HUES64 (cell line): Measurements from ENCODE around the gene SLC31A1.
"Not testable (repeated sequence)": the region's sequence is repeated elsewhere in the genome, so short reads cannot be mapped to it uniquely, and the experiment has no call there.

ENCODE experiments used
- H3K27ac ChIP-seq: 2 replicates; pipeline ENCODE4 v1.7.0; 2013; ENCODE audit warnings: low read depth, low read length, inconsistent platforms
- H3K27me3 ChIP-seq: 2 replicates; pipeline ENCODE4 v1.6.1; 2013; ENCODE audit warnings: mild to moderate bottlenecking, low read length; ENCODE audit not compliant: insufficient read depth
- H3K36me3 ChIP-seq: 2 replicates; pipeline ENCODE4 v1.6.1; 2013; ENCODE audit warnings: mild to moderate bottlenecking, low read length; ENCODE audit not compliant: insufficient read depth
- H3K4me1 ChIP-seq: 2 replicates; pipeline ENCODE4 v1.6.1; 2013; ENCODE audit warnings: mild to moderate bottlenecking, low read length, moderate library complexity; ENCODE audit not compliant: insufficient read depth
- H3K4me3 ChIP-seq: 2 replicates; pipeline ENCODE4 v1.5.1; 2013; ENCODE audit warnings: mild to moderate bottlenecking, low read length, moderate library complexity
- H3K9ac ChIP-seq: 2 replicates; pipeline ENCODE4 v1.6.1; 2013; ENCODE audit warnings: mild to moderate bottlenecking, low read depth, low read length
- H3K9me3 ChIP-seq: 2 replicates; pipeline ENCODE4 v1.6.1; 2013; ENCODE audit warnings: low read depth, low read length; ENCODE audit not compliant: insufficient read depth
- WGBS: fragments of 150-250, 120-280 bp; methylation state at CpG from one replicate; pipeline ENCODE4 v1.1.7; 2013; ENCODE audit warnings: missing lambda C conversion rate; 5-methylcytosine and 5-hydroxymethylcytosine counted together

The SLC31A1 gene

DNA sequence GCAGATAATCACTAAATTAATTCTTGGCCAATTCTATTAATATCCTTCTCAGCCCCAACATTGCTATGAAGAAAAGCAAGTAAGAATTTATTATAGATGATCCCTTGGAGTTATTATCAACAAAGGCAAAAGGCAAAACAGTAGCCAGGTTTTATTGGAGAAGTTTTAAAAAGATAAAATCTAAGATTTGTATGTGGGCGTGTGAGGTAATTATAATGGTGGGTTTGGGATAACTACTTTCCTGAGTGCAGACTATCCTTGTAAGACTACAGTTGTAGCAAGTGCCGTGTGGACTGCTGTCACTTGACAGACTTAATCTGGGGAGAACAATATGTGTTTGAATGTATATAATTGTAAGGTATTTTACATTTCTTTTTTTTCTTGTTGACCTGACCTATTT, 23.2 kb downstream of the SLC31A1 start:
- Histone ChIP-seq H3K27ac (no peak overlapping the region), H3K4me1 (no peaks in the 10 kb centered on the region), H3K9ac (no peak overlapping the region), H3K27me3 (no peaks in the 10 kb centered on the region), H3K36me3 (no peaks in the 10 kb centered on the region), H3K9me3 (no peaks in the 10 kb centered on the region), H3K4me3 (no peak overlapping the region)
- WGBS, result 89% methylated on average over 2 of the region's 2 CpGs

DNA sequence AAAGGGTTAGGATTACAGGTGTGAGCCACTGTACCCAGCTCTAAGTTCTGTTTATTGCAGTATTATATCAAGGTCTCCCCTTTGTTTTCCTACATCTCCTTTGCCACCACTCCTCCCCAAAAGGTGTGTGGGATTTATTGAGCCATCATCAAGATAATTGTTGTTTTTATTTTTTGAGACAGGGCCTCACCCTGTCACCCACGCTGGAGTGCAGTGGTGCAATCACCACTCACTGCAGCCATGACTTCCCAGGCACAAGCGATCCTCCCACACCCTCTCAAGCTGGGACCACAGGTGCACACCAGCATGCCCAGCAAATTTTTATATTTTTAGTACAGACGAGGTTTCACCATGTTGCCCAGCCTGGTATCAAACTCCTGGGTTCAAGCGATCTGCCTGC, 24.6 kb downstream of the SLC31A1 start:
- no peaks in the 10 kb centered on the region for H3K9me3 ChIP-seq
- H3K4me1 ChIP-seq, result no peaks in the 10 kb centered on the region
- no peak overlapping the region for H3K9ac ChIP-seq
- no peaks in the 10 kb centered on the region for H3K36me3 ChIP-seq
- H3K27me3 ChIP-seq, result no peaks in the 10 kb centered on the region
- H3K27ac ChIP-seq, result no peak overlapping the region
- WGBS, result 95% methylated on average over 4 of the region's 4 CpGs
- no peak overlapping the region for H3K4me3 ChIP-seq

DNA sequence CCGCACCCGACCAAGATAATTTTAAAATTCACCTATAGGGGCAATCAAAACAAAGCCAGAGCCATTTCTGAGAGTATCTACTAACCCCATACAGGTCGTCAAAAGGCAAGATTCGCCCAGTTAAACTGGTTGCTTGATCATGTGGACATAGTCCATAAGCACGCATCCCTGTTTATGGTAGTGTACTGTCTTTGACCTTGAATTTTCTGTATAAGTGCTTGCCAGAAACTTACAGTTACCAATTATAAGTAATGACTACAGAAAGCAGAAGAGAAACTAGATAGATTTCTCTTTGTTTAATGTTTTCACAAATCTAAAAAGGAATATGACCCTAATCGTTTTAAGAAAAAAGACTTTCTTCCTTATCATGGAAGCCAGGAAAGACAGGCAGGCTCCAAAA, 25.6 kb downstream of the SLC31A1 start:
- no peaks in the 10 kb centered on the region for H3K36me3 ChIP-seq
- H3K9me3 ChIP-seq, result no peaks in the 10 kb centered on the region
- H3K9ac ChIP-seq, result no peak overlapping the region
- H3K27ac ChIP-seq, result no peak overlapping the region
- H3K4me1 ChIP-seq, result no peaks in the 10 kb centered on the region
- H3K27me3 ChIP-seq, result no peaks in the 10 kb centered on the region
- 93% methylated on average over 6 of the region's 6 CpGs for WGBS
- H3K4me3 ChIP-seq, result no peak overlapping the region

DNA sequence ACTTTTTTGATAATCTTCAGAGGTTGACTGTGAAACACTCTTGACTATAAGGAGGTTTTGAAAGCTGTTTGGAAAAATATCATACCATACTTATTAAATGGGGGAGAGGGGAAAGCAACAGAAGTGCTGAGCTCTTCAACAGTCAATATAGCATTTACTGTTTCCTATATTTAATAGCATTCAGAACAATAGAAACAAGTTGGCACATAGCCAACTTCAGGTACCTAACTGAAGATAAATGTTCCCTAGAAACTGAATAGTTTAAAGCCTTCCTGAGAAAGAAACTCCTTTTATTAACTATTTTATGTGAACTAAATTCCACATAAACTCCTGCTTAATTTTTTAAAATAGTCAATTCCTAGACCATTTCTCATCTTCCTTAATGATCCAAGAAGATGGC, 26.3 kb downstream of the SLC31A1 start:
- no peaks in the 10 kb centered on the region for H3K4me1 ChIP-seq
- no peak overlapping the region for H3K4me3 ChIP-seq
- no peak overlapping the region for H3K9ac ChIP-seq
- no peaks in the 10 kb centered on the region for H3K9me3 ChIP-seq
- no peaks in the 10 kb centered on the region for H3K27me3 ChIP-seq
- no peak overlapping the region for H3K27ac ChIP-seq
- H3K36me3 ChIP-seq, result no peaks in the 10 kb centered on the region

DNA sequence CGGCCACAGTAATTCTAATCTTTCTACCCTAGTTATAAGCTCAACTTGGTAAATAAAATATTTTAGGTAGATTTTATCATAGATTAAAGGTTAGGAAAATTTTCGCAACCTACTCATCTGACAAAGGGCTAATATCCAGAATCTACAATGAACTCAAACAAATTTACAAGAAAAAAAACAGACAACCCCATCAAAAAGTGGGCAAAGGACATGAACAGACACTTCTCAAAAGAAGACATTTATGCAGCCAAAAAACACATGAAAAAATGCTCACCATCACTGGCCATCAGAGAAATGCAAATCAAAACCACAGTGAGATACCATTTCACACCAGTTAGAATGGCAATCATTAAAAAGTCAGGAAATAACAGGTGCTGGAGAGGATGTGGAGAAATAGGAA, 28.3 kb downstream of the SLC31A1 start:
- not testable (repeated sequence) for H3K27ac ChIP-seq, H3K9me3 ChIP-seq

DNA sequence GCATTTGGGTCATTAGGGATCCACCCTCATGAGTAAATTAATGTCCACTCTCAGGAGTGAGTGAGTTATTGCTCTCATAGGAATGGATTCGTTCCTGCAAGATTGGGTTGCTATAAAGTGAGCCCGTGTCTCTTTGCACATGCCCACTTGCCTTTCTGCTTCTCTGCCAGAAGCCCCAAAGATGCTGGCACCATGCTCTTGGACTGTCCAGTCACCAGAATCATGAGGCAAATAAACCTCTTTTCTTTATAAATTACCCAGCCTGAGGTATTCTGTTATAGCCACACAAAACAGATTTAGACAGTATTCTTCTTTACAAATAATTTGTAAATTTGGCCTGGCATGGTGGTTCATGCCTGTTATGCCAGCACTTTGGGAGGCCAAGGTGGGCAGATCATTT, 29.5 kb downstream of the SLC31A1 start:
- Histone ChIP-seq H3K9me3 (no peaks in the 10 kb centered on the region), H3K36me3 (no peaks in the 10 kb centered on the region), H3K9ac (no peak overlapping the region), H3K4me3 (no peak overlapping the region), H3K27me3 (no peaks in the 10 kb centered on the region), H3K4me1 (no peaks in the 10 kb centered on the region), H3K27ac (no peak overlapping the region)
- 95% methylated on average over 2 of the region's 2 CpGs for WGBS

More for the DNA sequence above, 28.3 kb downstream of the SLC31A1 start:
- not testable (repeated sequence) for H3K36me3 ChIP-seq, H3K9ac ChIP-seq, H3K4me3 ChIP-seq, H3K4me1 ChIP-seq, H3K27me3 ChIP-seq
- 100% methylated on average over 1 of the region's 2 CpGs for WGBS

DNA sequence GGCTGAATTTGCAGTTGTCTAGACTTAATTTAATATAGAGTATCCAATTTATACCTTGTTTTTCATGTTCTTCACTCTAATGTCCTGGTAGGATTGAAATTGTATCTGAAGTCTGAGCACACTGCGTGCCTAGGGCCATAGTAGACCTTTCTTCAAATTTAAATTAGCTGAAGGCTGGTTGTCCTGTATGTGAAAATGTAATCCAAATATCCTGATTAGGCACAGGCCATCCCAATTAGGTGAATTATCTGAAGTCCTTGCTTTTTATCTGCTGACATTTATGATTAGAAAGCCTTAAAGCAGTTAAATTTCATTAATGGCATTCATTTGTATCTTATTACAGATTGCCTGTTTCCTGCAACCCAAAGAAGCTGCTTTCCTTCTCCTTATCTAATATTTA, 33.6 kb downstream of the SLC31A1 start:
- Histone ChIP-seq H3K27me3 (no peaks in the 10 kb centered on the region), H3K4me3 (no peak overlapping the region), H3K9me3 (no peaks in the 10 kb centered on the region), H3K9ac (no peak overlapping the region), H3K4me1 (no peaks in the 10 kb centered on the region), H3K36me3 (peaks cover 32% of the 10 kb centered on the region), H3K27ac (no peak overlapping the region)
- 85% methylated on average over 1 of the region's 1 CpG for WGBS

DNA sequence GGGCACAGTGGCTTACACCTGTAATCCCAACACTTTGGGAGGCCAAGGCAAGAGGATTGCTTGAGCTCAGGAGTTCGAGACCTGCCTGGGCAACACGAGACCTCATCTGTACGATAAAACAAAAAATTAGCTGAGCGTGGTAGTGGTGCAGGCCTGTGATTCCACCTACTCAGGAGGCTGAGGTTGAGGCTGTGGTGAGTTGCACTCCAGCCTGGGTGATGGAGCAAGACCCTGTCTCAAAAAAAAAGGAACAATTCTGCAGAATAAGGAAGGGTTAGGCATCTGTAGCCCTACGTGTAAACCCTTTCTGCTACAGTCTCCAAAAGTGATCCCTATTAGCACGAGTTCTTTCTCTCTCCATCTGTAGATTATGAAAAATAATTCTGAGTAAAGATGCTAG, 34.1 kb downstream of the SLC31A1 start:
- Histone ChIP-seq H3K9ac (no peak overlapping the region), H3K27me3 (no peaks in the 10 kb centered on the region), H3K4me1 (no peaks in the 10 kb centered on the region), H3K27ac (no peak overlapping the region), H3K9me3 (no peaks in the 10 kb centered on the region), H3K4me3 (no peak overlapping the region), H3K36me3 (peaks cover 36% of the 10 kb centered on the region)
- 94% methylated on average over 6 of the region's 6 CpGs for WGBS

DNA sequence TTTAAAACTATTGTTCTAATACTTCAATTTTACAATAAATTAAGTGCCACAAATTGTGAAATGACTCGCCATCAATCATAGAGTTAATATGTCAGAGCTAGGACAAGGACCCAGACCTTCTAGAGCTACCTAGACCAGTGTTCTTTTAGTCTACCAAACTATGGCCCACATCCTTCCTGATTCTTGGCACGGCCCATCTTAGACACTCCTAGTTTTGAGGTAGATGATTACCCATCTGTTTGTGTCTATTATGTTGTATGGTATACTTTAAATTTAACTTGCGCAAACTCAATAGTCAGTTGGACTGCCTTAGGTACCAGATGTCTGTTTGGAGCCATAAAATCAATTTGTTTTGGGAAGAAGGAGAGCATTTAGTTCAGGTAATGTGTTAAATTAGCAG, 36.5 kb downstream of the SLC31A1 start:
- Histone ChIP-seq H3K4me1 (no peaks in the 10 kb centered on the region), H3K36me3 (peaks cover 52% of the 10 kb centered on the region), H3K4me3 (no peak overlapping the region), H3K9me3 (no peaks in the 10 kb centered on the region), H3K27me3 (no peaks in the 10 kb centered on the region), H3K27ac (no peak overlapping the region), H3K9ac (no peak overlapping the region)
- 96% methylated on average over 3 of the region's 3 CpGs for WGBS

DNA sequence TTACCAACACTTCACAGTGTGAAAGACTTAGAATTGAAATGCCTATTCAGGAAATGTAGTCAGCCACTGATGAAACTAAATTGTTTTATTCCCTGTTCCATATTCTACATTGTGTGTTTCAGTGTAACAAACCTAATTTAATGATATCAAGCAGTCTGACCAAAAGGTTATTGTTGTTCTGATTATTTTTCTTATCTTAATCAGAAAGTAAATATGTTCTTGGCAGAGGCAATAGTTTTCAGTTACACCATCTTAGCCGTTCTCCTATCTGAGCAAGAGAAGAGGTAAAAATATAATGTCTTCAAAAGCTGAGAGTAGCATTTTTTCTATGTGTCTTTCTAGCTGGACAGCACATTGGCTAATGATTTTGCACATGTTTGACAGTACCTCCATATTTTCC, 36.9 kb downstream of the SLC31A1 start:
- no peaks in the 10 kb centered on the region for H3K4me1 ChIP-seq
- H3K9ac ChIP-seq, result no peak overlapping the region
- H3K36me3 ChIP-seq, result peaks cover 55% of the 10 kb centered on the region
- 100% methylated on average over 1 of the region's 1 CpG for WGBS
- no peak overlapping the region for H3K4me3 ChIP-seq
- no peaks in the 10 kb centered on the region for H3K9me3 ChIP-seq
- no peak overlapping the region for H3K27ac ChIP-seq
- H3K27me3 ChIP-seq, result no peaks in the 10 kb centered on the region

DNA sequence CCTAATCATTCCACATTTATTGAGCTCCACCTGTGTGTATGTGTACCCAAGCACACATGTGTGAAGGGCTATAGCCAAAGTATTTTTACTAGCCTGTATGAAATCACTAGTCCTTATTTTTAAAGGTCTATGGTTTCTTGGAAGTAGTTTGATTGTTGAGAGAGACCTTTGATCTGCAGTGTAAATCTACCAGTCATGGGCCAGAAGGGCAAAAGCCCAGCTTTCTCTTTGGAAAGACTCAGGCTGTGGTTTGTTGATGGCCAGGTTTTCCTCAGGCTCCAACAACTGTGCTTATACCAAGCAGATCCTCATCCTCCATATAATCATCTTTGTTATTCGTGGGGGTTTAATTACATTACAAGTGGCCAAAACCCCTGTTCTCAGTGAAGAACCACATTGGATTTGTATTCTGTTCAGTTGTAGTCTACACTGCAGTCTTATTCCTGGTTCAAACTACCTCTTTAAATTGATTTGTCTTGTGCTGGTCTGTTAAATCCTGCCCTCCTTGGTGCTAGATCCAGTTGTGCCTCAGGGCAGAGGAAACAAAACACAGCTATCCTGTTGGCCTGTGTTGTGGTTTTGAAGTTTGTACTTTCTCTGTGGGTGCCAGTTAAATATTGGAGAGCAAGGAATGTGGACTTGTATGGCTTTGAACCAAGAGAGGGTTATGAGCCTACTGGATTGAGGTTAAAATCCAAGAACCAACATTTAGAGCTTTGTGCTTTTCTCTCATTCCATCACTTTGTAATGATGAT, 40.8 kb downstream of the SLC31A1 start:
- Histone ChIP-seq H3K27ac (no peak overlapping the region), H3K4me1 (no peaks in the 10 kb centered on the region), H3K36me3 (peaks cover 55% of the 10 kb centered on the region), H3K9me3 (no peaks in the 10 kb centered on the region), H3K27me3 (no peaks in the 10 kb centered on the region), H3K4me3 (no peak overlapping the region), H3K9ac (no peak overlapping the region)
- WGBS, result 89% methylated on average over 1 of the region's 1 CpG

DNA sequence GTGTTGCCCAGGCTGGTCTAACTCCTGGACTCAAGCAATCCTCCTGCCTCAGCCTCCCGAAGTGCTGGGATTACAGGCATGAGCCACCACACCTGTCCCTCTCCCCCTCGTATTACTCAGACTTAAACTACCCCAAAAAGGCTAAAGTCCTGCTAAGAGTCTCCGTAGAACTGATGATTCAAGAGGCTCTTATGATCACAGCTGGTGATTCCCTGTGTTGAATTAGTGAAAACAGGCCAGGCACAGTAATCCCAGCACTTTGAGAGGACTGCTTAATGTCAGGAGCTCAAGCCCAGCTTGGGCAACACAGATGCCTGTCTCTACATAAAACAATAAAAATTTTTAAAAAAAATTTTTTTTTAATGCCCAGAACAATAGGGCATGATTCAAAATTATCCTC, 44.8 kb downstream of the SLC31A1 start:
- H3K27ac ChIP-seq, result no peak overlapping the region
- H3K36me3 ChIP-seq, result peaks cover 53% of the 10 kb centered on the region
- H3K4me3 ChIP-seq, result no peak overlapping the region
- no peaks in the 10 kb centered on the region for H3K9me3 ChIP-seq
- H3K9ac ChIP-seq, result no peak overlapping the region
- no peaks in the 10 kb centered on the region for H3K4me1 ChIP-seq
- WGBS, result 90% methylated on average over 3 of the region's 3 CpGs
- H3K27me3 ChIP-seq, result no peaks in the 10 kb centered on the region
